NCI-H1417 (cell line): ENCODE data around the gene BTBD1.
"Not testable (repeated sequence)": the region's sequence is repeated elsewhere in the genome, so short reads cannot be mapped to it uniquely, and the experiment has no call there.

ENCODE experiments used
- DNase-seq, 3 experiments: peaks; one replicate each; lab custom pipeline; 2025; lab: John Stamatoyannopoulos, UW

BTBD1 gene

DNA sequence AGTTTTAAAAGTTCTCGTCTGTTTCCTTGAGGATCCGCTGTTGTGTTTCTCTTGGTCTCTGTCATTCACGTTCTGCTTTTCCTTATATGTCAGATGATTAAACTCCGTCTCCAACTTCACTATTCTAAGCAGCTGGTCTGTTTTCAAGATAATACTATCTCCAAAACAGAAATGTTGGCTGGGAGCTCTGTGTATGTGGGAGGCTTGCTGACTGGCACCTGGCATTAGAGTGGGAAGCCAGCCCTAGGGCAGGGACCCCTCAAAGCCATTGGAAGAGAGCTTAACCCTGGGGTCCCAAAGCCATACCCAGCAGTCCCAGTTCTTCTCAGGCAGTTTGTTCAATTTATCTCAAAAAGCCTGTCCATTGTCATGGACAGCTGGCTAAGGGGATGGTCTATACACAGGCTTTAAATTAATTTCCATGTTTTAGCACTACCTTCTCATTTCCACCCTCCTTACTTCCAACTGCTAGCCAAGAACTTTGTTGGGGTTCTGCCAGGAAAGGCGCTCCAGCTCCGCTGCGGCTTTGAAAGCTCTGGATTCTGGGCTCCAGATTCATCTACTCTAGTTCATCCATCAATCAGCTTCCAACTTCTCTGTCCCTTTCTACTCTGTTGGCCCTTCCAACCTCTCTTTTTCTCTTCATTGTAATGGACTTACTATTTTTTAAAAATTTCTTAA is 9.2 kb downstream of the BTBD1 start:
- no peak for DNase-seq

DNA sequence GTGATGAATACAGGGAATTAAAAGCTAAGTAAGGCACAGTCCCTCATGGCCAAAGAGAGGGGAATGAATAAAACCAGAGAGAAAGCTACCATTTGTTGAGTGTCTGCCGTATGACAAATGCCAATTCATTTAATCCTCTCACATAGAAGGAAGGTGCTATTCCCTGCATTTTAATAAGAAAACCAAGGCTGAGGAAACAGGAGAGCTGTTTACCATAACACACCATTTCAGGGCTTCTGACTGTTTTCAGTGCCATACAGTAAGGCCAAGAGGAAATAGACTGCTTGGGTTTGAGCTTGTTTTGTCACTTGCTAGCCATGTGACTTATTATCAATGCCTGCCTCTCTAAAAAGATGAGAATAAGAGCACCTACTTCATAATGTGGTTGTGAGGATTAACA is 10.1 kb downstream of the BTBD1 start:
- DNase-seq = no peak

DNA sequence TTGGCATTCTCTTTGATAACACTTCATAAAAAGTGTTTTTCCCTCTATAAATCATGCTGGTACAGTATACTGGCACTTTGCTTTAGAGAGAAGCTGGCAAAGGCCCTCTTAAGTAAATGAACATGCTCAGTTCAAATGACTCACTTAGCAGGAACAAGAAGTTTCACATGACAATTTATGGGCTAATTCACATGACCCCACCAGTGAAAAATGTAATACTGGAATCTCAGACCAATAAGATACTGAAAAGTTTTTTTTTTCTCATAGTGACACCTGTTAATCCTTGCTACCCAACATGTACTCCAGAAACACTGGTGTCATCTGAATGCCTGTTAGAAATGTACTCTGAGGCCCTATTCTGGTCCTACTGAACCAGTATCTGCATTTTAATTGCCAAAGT is 13.9 kb downstream of the BTBD1 start:
- DNase-seq = no peak

DNA sequence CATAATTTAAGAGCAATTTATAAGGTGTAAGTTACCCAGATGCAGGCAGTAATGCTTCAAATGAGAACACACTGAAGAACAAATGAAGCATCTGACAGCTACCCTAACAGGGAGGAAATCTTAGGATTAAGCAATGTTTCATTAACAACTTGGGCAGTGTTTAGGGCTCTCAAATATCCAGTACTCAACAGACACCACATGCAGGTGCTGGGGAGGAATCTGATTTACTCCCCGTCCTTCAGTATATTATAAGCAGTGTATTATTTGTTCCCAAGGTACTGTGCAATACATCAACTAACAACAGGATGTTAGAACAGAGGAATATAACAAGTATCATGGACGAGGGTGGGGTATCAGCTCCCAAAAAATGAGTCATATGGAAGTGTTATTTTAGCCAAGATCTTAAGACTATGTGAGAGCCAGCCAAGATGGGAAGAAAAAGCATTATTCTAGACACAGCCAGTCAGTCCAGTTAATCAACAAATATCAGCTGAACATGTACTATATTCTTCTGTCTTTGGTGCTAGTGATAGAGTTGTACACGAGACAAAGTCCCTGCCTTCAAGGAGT is 20.4 kb downstream of the BTBD1 start:
- no peak for DNase-seq

DNA sequence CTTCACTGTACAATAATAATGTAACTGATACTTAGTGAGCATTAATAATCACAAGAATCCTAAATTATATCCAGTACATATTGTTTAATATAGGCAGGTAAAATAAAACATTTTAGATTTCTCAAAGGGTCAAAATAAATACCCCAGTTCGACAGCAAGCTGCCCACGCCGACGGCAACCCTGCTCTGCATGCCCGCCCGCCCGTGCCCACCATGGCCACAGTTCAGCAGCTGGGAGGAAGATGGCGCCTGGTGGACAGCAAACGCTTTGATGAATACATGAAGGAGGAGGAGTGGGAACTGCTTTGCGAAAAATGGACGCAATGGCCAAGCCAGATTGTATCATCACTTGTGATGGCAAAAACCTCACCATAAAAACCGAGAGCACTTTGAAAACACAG is 22.9 kb downstream of the BTBD1 start:
- DNase-seq = no peak

DNA sequence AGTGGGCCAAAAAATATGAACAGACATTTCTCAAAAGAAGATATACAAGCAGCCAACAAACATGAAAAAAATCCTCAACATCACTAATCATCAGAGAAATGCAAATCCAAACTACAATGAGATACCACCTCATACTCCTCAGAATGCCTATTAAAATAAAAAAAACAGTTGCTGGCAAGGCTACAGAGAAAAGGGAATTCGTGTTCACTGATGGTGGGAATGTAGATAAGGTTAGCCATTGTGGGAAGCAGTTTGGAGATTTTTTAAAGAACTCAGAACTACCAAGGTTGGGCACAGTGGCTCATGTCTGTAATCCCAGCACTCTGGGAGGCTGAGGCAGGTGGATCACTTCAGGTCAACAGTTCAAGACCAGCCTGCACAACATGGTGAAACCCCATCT is 27.8 kb downstream of the BTBD1 start:
- no peak for DNase-seq

DNA sequence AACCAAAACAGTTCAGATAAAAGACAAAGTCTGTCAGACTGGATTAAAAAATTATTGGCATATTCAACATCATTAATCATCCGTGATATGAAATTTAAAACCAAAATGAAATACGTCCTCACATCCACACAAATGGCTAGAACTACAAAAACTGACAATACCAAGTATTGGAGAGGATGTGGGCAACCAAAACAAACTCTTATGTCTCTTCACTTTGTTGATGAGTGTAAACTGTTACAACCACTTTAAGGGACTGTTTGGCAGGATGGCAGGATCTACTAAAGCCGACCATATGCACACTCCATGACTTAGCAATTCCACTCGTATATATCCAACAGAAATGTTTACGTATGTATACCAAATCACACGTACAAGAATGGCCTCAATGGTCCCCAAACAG is 30.8 kb downstream of the BTBD1 start:
- no peak for DNase-seq

DNA sequence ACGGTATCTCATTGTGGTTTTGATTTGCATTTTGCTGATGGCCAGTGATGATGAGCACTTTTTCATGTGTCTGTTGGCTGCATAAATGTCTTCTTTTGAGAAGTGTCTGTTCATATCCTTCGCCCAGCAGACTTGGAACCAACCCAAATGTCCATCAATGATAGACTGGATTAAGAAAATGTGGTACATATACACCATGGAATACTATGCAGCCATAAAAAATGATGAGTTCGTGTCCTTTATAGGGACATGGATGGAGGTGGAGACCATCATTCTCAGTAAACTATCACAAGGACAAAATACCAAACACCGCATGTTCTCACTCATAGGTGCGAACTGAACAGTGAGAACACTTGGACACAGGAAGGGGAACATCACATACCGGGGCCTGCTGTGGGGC is 35.8 kb downstream of the BTBD1 start:
- DNase-seq = not testable (repeated sequence)

DNA sequence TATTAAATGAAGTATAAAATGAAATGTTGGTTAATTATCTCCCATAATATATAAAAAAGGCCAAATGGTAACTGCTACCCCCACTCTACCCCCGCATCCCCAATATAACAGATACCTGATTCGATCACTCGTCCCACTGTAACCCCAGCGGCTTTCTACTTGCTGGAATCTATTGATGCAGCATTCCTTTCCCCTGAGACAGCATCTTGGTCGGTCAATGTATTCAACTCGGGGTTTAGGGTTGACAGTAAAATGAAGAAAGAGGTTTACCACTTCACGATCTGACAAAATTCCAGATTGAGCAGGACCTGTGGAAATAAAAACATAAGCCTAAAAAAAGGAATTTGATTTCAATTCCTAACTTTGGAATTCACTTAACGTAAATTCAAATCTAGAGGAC is 37.0 kb downstream of the BTBD1 start:
- DNase-seq = no peak

DNA sequence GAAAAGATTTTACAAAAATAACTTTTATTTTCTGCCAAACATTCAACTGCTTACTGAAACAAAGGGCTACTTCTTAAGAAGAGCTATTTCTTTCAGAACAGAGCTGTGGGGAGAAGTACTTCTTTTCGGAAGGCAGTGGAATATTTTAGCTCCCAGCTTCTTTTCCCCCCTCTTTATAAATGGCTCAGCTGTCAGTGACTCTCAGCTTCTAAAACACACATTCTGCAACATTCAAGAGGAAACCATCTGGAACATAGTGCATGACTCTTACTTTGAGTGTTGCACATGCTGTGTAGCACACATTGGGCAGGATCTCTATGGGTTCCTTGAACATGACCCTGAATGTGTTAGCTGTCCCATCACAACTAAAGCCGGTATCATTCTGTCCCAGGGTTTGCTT is 48.6 kb downstream of the BTBD1 start:
- no peak for DNase-seq

DNA sequence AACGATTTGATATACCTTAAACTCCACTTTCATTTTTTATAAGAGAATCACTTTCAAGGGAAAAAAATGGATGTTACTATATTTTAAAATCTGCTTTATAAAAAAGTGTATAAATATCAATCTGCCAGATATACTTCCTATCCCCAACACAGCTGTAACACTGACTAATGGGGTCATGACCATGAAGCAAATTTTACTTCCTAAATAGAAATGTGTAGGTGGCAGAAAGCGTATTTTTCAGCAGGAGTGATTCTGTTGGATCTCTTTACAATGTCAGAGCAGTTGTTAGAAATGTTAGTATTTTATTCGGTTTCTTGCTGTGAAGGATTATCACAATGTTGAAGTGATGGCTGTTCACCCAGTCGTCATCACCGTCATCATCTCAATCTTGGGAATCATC is 50.1 kb downstream of the BTBD1 start:
- DNase-seq = no peak

DNA sequence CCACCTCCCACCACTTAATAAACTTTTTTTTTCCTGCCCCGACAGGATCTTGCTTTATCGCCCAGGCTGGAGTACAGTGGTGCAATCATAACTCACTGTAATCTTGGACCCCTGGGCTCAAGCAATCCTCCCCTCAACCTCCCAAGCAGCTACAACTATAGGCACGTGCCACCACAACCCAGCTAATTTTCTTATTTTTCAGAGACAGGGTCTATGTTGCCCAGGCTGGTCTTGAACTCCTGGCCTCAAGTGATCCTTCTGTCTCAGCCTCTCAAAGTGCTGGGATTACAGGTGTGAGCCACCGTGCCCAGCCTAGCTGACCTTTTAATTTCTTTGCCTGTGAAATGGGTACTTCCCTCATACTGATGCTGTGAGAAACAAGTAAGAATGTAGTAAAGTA is 51.7 kb downstream of the BTBD1 start:
- DNase-seq = no peak

DNA sequence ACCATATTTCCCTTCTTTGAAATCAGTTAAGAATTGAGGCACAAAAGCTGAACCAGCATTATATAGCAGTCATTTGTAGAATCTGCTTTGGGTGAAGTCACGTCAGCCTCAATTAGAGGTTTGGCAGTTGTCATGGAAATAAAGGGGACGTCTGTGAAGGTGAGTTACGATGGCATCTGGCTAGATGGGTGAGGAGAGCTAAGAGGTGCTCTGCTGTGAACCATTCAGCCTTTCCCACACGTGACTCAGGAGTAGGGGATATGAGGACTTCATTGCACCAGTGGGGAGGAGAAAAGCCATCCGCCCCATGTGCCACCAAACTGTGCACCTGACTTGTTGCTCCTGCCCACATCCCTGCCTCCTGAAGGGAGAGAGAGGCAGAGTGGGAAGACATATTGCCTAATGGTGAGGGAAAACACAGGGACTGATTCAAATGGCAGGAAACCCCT is 52.8 kb downstream of the BTBD1 start:
- peak in 1 of 3 experiments; percentile 28 for DNase-seq

DNA sequence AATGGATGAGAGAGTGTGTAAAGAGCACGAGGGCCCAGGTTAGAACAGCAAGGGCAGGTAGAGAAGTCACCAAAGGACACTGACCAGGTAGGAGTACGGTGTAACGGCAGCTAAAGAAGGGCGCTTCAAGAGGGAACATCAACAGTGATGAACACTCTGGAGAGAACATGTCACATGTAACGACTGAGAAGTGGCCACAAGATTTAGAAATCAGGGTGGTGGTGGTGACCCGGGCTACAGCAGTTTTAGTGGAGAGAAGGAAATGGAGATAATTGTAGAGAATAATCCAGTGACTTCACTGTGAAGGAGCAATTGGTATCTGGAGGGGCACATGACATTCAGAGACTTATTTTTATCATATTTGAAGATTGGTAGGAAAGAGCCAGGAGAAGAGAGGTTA is 54.4 kb downstream of the BTBD1 start:
- peak in 1 of 3 experiments; percentile 35 for DNase-seq

DNA sequence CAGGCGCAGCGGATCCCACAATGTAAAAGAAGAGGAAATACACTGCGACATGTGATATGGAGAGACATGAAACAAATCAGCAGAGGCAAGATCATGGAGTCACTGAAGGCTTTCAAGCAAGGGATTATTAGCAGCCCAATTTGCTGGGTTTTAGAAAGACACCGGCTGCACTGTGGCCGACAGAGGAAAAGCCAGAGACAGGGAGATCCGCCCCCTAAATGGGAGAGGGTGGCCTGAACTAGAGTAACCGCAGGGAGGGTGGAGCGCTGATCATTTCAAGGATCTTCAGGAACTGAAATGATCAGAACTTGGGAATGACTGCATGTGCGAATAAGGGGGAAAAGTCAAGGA is 55.0 kb downstream of the BTBD1 start:
- DNase-seq = no peak

DNA sequence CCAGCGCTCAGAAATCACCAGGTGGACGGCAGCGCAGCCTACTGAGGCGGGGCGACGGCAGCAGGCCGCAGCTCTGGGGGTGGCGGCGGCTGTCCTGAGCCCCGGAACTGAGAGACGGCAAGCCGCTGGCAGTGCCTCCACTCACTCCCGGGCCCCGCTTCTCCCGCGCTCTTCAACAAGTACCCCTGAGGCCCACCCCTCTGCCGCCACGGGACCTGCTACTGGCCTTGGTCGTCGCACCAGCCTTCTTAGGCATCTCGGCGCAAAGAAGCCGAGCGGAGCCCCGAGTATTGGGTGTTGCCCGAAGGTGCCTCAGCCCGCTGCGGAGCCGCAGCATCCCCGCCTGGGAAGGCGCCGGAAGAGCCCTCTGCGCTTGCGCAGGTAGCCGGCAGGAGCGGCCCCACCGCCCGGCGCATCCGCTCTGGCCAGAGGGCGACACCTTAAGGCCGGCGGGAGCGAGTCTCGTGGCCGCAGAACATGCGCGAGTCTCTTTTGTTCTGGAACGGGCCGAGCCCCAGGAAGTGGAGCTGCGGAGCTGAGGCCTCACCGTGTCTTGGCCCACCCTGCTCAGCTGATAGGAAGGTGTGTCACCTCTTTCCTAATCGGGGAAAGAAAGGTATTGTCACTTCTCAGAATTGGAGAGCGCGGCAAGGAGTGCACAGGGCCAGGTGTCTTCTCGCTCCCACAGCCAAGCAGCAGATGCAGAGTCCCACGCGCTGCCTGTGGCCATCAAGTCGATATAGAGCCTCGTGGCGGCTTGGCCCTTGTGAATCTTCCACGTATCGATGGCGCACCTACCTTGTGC is 55.6 kb downstream of the BTBD1 start, which contains the start of gene C15orf40:
Gene C15orf40 (minus strand): TSS at position 369 of the 805 bp plus-strand sequence. CDS start 32 bp downstream, at position 337.
- DNase-seq = peak; percentile 82 to 97 (median 96)

DNA sequence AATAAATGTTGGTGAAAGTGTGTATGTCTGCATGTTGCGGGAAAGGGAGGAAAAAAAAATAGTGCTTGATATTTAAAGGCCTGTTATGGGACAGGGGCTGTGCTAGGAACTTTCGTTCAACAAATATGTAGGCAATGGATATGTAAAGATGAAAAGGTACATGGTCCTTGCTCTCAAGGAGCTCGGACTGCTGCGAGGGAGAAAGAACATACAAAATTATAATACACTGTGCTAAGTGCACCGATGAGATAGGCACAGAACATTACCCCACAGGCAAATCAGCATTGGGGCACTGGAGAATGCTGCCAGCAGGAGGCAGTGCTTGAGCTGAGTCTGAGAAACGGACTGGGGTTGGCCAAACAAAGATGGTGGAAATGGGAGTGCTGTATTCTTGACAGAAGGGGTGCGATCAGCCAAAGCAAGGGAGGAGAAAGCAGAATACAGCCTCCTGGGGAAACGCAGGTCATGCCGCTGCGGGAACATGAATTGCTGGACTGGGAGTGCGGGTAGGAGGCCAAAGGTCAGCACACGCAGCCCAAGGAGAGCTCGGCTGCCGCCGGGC is 56.3 kb downstream of the BTBD1 start:
- DNase-seq = peak; percentile 41 to 82 (median 81)

DNA sequence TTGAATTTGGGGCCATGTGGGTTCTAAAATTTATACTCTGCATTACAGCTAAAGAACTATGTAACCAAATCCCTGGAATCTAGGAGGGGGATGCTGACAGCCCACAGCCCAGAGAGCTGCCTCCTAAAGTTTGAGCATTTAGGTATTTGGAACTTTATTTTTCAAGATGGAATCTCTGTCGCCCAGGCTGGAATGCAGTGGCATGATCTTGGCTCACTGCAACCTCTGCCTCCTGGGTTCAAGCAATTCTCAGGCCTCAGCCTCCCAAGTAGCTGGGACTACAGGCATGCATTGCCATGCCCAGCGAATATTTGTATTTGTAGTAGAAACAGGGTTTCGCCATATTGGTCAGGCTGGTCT is 66.4 kb downstream of the BTBD1 start:
- not testable (repeated sequence) for DNase-seq

DNA sequence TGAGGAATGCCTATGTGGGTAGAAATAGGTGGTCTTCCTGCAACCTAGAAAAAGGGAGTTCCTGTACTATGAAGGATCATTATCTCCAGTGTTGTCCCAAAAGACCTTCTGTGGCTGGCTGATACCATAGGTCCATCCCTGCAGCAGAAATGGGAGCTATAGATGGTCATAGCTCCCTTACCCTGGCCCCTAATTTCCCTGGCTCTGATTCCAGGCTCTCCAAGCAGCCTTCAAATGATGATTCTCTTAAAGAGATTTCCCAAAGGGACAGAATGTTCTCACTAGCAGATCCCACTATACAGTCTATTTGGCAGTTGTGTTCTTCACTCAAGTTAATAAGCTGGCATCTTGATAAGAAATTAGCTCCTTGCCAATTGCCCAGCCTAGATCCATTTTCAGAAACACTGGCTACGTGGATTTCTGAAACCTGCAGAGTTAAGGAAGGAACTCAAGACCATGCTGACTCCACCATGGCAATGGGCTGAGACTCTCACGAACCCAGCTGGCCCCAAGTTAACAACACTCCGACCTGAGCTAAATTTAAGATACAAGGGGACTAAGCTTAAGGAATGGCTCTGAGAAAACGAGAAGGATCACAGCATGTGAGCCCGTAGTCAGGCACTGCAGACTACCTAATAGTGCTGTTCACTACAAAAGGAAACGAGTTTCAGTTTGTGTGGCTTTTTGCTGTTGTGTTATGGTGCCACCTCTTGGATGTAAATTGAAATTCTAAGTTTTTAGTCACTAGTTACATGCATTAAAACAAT is 67.0 kb downstream of the BTBD1 start:
- peak; percentile 25 to 68 (median 29) for DNase-seq

DNA sequence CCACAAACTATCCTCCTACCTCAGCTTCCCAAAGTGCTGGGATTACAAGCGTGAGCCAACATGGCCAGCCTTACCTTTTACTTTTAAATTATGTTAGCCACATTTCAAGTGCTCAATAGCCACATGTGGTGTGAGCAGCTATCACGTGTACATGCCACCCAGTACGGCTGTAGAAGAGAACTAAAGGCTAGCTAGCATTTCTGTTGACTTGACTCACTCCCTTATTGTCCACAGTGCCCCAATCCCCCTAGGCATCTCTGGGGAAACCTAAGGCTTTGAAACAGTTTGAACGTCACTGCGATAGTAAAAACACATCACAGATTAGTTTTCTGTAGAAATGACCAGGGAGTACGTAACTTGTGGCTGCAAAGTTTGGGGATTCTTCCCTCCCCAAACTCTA is 67.6 kb downstream of the BTBD1 start:
- DNase-seq = no peak

DNA sequence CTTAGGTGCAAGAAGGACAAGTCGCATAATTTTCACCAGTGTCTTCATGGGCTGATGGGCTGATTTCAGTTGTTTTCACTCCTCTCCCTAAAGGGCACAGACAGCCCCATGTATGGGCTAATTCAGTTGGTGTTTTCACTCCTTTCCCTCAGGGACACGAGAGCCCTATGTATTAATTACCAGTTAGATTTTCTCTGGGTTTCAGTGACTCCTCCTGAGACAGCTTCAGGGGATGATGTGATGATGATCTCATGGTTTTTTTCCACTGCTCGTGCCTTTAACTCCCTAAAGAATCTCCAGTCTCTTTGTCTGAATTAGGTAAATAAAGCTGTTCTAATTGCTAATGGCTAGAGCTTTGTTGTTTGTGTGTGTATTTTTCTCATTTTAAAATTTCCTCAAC is 71.1 kb downstream of the BTBD1 start:
- DNase-seq = no peak

DNA sequence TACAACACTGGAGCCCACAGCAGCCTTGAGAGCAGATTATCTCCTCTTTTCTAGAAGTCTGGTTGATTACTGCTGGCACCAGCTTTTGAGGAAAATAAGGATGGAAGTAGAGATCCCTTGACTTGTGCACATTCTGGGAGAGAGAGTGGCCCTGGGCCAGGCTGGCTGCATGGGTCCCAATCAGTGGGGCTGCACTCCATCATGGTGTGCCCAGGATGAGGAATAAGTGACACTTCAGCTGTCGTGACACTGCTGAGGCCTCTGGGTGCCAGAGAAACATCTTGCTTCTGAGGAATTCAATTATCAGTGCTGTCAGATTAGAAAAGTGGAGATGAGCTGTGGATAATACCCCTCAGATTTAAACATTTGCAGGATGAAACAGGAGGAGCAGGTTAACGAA is 72.0 kb downstream of the BTBD1 start:
- DNase-seq = no peak
